Limb (tissue), 2 donors: Measurements from ENCODE around the gene RPP30.
"Not testable (repeated sequence)": the region's sequence is repeated elsewhere in the genome, so short reads cannot be mapped to it uniquely, and the experiment has no call there.

Experiments
- DNase-seq, 2 donors: peaks; one replicate each; pipeline ENCODE4 v3.0.0-alpha.2; 2016; ENCODE audit errors: extremely low spot score in 2 of 2

RPP30 gene

GRCh38 chr10:90939648-90940047 is 67.9 kb downstream of the RPP30 start:
- no peak for DNase-seq

- not testable (repeated sequence) for DNase-seq
Measured at GRCh38 chr10:90942980-90943379, 71.2 kb downstream of the RPP30 start.

- no peak for DNase-seq
Measured at GRCh38 chr10:90944749-90945148, 73.0 kb downstream of the RPP30 start.

DNA sequence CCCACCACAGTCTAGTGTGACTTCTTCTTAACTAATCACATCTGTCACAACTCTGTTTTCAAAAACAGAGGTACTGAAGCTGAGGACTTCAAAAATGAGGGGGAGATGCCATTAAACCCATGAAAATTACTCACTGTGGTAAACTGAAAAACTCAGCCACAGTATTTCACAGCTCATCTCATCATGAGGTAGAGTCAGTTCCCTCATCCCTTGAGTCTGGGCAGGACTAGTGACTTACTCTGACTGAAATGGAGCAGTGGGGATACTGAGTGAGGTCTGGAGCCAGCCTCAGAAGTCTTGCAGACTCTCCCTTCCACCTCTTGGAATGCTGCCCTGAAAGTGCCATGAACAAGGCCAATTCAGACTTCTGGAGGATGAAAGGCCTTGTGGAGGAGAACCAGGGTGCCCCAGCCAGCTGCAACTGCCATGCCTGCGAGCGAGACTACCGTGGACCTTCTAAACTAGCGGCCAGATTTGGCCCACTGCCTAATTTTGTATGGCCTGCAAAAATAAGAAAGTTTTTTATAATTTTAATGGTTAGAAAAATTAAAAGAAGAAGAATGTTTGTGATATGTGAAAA is 73.8 kb downstream of the RPP30 start:
- DNase-seq = no peak

DNA sequence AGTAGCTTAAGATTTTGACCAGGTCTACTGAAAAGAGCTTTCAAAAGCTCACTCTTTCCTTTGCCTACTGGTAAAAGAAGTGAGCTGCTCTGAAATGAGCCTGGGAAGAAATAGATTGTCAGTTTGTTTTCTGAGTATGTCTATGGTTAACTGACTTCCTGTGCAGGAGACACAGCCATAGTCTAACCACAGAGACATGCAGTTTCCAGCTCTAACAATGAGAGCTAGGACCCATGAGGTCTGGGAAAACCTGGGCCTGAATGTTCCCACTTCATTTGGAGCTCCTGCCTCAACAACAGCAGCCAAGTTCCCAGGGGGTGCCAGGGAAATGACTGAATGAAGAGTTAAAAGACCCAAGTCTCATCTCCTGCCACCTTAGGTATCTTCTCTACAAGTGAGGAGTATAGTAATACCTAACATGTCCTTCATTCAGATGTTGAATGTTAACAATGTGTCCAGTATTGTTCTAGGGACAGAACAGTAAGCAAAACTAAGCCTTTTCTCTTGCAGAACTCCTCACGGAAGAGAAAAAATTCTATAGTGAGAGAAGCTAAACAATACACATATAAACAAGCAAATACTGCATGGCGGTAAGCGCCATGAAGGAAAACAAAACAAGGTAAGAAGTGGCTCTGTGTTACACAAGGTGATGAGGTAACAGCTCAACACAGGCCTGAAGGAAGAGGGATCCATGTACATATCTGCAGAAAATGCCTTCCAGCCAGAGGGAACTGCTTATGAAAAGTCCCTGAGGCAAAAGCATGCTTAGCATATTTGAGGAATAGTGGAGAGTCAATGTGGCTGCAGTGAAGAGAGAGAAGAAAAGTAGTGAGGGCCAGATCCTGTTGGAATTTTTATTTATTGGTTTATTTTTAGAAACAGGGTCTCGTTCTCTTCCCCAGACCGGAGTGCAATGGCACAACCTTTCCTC is 75.5 kb downstream of the RPP30 start:
- DNase-seq = no peak
